Measurements from ENCODE around the gene CCDC192. TPM values are rescaled to one million over a fixed set of nuclear protein-coding genes. Genes with fewer than 3 reads are reported as not detected.

The CCDC192 gene
- total and polyA plus RNA-seq, 2 experiments from 2014 or later = 0.40 TPM; not detected in 1

DNA sequence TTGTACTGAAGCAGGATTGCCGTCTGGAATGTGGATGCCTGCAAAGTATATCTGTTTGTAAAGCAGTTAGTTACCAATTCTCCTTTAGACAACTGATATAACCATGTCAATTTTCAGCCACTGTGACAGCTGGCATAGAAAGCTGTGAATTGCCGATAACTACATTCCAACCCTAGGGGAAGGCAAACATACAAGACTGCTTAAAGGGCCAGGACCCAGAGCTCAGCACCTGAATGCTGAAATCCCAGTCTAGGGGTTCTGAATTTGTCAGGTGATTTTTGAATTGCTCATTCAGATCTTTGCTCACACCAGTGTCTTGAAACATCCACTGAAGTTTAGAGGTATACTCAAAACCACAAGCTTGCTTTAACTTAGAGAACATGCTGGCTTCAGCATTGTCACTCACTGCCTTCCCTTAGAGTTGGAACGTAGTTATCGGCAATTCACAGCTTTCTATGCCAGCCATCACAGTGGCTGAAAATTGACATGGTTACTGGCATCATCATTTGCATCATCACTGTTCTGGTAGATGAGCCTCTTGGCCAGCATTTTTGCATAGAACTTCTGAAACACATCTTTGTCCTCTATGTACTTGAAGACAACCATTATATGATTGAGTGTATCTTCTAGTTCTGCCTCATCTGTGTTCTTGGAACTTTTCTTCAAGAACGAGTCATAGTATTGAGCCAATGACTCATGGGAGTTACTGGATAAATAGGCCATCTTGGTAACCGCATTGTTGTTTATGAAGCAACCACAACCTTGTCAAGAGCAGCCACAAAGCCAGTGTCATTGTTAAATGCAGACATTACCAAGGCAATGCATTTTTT, 82.1 kb downstream of the CCDC192 start:
- Histone ChIP-seq H3K79me2 (replicated peaks; ENCODE audit: insufficient read depth) (no peaks in the 10 kb centered on the region), H3K4me3 (no peak overlapping the region), H3K36me3 (ENCODE audit: insufficient read depth) (no peaks in the 10 kb centered on the region), H3K9me2 (ENCODE audit: insufficient read depth) (peaks cover 5% of the 10 kb centered on the region), H4K20me1 (replicated peaks; ENCODE audit: insufficient read depth) (no peaks in the 10 kb centered on the region), H3K4me1 (ENCODE audit: insufficient read depth) (no peaks in the 10 kb centered on the region), H3F3A (replicated peaks; ENCODE audit: low read depth) (no peaks in the 10 kb centered on the region), H2AFZ (no peak overlapping the region), H3K27ac (ENCODE audit: low read depth) (no peak overlapping the region), H3K27me3 (ENCODE audit: insufficient read depth) (no peaks in the 10 kb centered on the region), H3K4me2 (no peak overlapping the region)
- DNase-seq (ENCODE audit: low spot score) = no peak
- Mint-ChIP-seq H3K9me3 (no peaks in the 10 kb centered on the region; the same call in 2 of the 3 replicates), H3K4me3 (no peak overlapping the region), H3K27ac (no peak overlapping the region), H3K36me3 (ENCODE audit: low read depth) (no peaks in the 10 kb centered on the region), H3K4me1 (no peaks in the 10 kb centered on the region), H3K27me3 (ENCODE audit: insufficient read depth, low read depth, poor library complexity) (peaks cover 2% of the 10 kb centered on the region)
- no peak for TF ChIP-seq EZH2 (IDR thresholded peaks at IDR 0.05; ENCODE audit: low read depth, unreplicated experiment)
- TF ChIP-seq, protein P1, sequence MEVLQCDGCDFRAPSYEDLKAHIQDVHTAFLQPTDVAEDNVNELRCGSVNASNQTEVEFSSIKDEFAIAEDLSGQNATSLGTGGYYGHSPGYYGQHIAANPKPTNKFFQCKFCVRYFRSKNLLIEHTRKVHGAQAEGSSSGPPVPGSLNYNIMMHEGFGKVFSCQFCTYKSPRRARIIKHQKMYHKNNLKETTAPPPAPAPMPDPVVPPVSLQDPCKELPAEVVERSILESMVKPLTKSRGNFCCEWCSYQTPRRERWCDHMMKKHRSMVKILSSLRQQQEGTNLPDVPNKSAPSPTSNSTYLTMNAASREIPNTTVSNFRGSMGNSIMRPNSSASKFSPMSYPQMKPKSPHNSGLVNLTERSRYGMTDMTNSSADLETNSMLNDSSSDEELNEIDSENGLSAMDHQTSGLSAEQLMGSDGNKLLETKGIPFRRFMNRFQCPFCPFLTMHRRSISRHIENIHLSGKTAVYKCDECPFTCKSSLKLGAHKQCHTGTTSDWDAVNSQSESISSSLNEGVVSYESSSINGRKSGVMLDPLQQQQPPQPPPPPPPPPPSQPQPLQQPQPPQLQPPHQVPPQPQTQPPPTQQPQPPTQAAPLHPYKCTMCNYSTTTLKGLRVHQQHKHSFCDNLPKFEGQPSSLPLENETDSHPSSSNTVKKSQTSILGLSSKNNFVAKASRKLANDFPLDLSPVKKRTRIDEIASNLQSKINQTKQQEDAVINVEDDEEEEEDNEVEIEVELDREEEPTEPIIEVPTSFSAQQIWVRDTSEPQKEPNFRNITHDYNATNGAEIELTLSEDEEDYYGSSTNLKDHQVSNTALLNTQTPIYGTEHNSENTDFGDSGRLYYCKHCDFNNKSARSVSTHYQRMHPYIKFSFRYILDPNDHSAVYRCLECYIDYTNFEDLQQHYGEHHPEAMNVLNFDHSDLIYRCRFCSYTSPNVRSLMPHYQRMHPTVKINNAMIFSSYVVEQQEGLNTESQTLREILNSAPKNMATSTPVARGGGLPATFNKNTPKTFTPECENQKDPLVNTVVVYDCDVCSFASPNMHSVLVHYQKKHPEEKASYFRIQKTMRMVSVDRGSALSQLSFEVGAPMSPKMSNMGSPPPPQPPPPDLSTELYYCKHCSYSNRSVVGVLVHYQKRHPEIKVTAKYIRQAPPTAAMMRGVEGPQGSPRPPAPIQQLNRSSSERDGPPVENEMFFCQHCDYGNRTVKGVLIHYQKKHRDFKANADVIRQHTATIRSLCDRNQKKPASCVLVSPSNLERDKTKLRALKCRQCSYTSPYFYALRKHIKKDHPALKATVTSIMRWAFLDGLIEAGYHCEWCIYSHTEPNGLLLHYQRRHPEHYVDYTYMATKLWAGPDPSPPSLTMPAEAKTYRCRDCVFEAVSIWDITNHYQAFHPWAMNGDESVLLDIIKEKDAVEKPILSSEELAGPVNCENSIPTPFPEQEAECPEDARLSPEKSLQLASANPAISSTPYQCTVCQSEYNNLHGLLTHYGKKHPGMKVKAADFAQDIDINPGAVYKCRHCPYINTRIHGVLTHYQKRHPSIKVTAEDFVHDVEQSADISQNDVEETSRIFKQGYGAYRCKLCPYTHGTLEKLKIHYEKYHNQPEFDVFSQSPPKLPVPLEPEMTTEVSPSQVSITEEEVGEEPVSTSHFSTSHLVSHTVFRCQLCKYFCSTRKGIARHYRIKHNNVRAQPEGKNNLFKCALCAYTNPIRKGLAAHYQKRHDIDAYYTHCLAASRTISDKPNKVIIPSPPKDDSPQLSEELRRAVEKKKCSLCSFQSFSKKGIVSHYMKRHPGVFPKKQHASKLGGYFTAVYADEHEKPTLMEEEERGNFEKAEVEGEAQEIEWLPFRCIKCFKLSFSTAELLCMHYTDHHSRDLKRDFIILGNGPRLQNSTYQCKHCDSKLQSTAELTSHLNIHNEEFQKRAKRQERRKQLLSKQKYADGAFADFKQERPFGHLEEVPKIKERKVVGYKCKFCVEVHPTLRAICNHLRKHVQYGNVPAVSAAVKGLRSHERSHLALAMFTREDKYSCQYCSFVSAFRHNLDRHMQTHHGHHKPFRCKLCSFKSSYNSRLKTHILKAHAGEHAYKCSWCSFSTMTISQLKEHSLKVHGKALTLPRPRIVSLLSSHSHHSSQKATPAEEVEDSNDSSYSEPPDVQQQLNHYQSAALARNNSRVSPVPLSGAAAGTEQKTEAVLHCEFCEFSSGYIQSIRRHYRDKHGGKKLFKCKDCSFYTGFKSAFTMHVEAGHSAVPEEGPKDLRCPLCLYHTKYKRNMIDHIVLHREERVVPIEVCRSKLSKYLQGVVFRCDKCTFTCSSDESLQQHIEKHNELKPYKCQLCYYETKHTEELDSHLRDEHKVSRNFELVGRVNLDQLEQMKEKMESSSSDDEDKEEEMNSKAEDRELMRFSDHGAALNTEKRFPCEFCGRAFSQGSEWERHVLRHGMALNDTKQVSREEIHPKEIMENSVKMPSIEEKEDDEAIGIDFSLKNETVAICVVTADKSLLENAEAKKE (CRISPR knock-in tag; IDR thresholded peaks at IDR 0.05) = no peak
- TF ChIP-seq ZNF114 (CRISPR knock-in tag; IDR thresholded peaks at IDR 0.05) = no peak
- TF ChIP-seq ZNF331 (CRISPR knock-in tag; IDR thresholded peaks at IDR 0.05; ENCODE audit: low read depth) = no peak
- ATAC-seq = no peak

DNA sequence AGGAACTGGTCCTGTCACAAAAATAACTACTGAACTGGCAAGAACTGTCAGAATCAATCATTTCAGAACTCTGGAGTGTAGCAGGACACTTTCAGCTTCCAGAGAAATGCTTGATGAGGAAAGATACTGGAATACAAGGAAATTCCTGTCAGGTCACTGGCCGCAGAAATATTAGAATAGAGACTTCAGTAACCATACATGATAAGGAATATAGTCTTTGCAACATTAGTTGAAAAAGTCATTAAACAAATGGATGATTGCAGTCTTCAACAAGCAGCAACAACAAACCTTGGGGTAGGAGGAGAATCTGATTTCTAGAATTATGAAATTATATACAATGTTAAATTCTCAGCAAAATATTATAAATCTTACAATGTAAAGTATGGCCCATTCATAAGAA, 88.2 kb downstream of the CCDC192 start:
- Mint-ChIP-seq H3K27me3 (ENCODE audit: insufficient read depth, low read depth, poor library complexity) (peaks cover 4% of the 10 kb centered on the region), H3K36me3 (ENCODE audit: low read depth) (no peaks in the 10 kb centered on the region), H3K9me3 (peaks cover 2% of the 10 kb centered on the region; the same call in 2 of the 3 replicates), H3K27ac (no peak overlapping the region), H3K4me1 (no peaks in the 10 kb centered on the region), H3K4me3 (no peak overlapping the region)
- Histone ChIP-seq H3K4me1 (ENCODE audit: insufficient read depth) (no peaks in the 10 kb centered on the region), H3K36me3 (ENCODE audit: insufficient read depth) (no peaks in the 10 kb centered on the region), H3F3A (replicated peaks; ENCODE audit: low read depth) (no peaks in the 10 kb centered on the region), H3K4me3 (no peak overlapping the region), H3K27me3 (ENCODE audit: insufficient read depth) (no peaks in the 10 kb centered on the region), H2AFZ (no peak overlapping the region), H3K4me2 (no peak overlapping the region), H3K79me2 (replicated peaks; ENCODE audit: insufficient read depth) (no peaks in the 10 kb centered on the region), H3K27ac (ENCODE audit: low read depth) (no peak overlapping the region), H4K20me1 (replicated peaks; ENCODE audit: insufficient read depth) (no peaks in the 10 kb centered on the region), H3K9me2 (ENCODE audit: insufficient read depth) (peaks cover 5% of the 10 kb centered on the region; the same call in 1 of the 2 replicates)
- DNase-seq (ENCODE audit: low spot score) (no peak), ATAC-seq (no peak)
- TF ChIP-seq ZNF331 (CRISPR knock-in tag; IDR thresholded peaks at IDR 0.05; ENCODE audit: low read depth) (no peak), NANOG (IDR thresholded peaks at IDR 0.05; ENCODE audit: borderline replicate concordance) (no peak), EZH2phosphoT487 (IDR thresholded peaks at IDR 0.05; ENCODE audit: unreplicated experiment) (no peak)
